SK-N-SH treated with all-trans-retinoic acid at 6 μM for 48 hours (cell line): ENCODE data around the gene RMND5B.

Source experiments
- ATAC-seq: fragments of 200-7000 bp; cut with Tn5 transposase; 3 replicates; pipeline ENCODE4 v1.9.1; 2020; ENCODE audit warnings: mild to moderate bottlenecking, moderate library complexity
- BACH2 ChIP-seq: fragments of 250-450 bp; sonication (Bioruptor Pico); IDR thresholded peaks from 2 replicates; pipeline ENCODE4 v1.9.0; 2021; ENCODE audit warnings: mild to moderate bottlenecking, borderline replicate concordance
- CSDC2 ChIP-seq: fragments of 250-450 bp; sonication (Bioruptor Pico); IDR thresholded peaks from 2 replicates; pipeline ENCODE4 v1.5.0; 2020; ENCODE audit warnings: mild to moderate bottlenecking, moderate library complexity
- ESRRG ChIP-seq: fragments of 250-450 bp; sonication (Bioruptor Pico); IDR thresholded peaks from 2 replicates; pipeline ENCODE4 v1.6.1; 2021; ENCODE audit warnings: mild to moderate bottlenecking
- GLIS3 ChIP-seq: fragments of 250-450 bp; sonication (Bioruptor Pico); IDR thresholded peaks from 2 replicates; pipeline ENCODE4 v1.5.0; 2020; ENCODE audit warnings: mild to moderate bottlenecking, moderate library complexity
- OSR1 ChIP-seq: fragments of 250-450 bp; sonication (Bioruptor Pico); IDR thresholded peaks from 2 replicates; pipeline ENCODE4 v1.8.0; 2022; ENCODE audit warnings: moderate library complexity, mild to moderate bottlenecking, inconsistent platforms
- PPARA ChIP-seq: fragments of 250-450 bp; sonication (Bioruptor Pico); IDR thresholded peaks from 2 replicates; pipeline ENCODE4 v1.5.0; 2020; ENCODE audit warnings: mild to moderate bottlenecking, borderline replicate concordance
- RARB ChIP-seq: fragments of 250-450 bp; sonication (Bioruptor Pico); IDR thresholded peaks from 2 replicates; pipeline ENCODE4 v1.8.0; 2021; ENCODE audit warnings: mild to moderate bottlenecking, moderate library complexity
- SNAI2 ChIP-seq: fragments of 250-450 bp; sonication (Bioruptor Pico); IDR thresholded peaks from 2 replicates; pipeline ENCODE4 v1.5.0; 2020; ENCODE audit warnings: mild to moderate bottlenecking, moderate library complexity
- TCF4 ChIP-seq: fragments of 250-450 bp; sonication (Bioruptor Pico); IDR thresholded peaks from 2 replicates; pipeline ENCODE4 v1.8.0; 2021; ENCODE audit warnings: mild to moderate bottlenecking, moderate library complexity, borderline replicate concordance
- ZC3H10 ChIP-seq: fragments of 250-450 bp; sonication (Bioruptor Pico); IDR thresholded peaks from 2 replicates; pipeline ENCODE4 v1.5.1; 2021; ENCODE audit warnings: mild to moderate bottlenecking, moderate library complexity
- ZFP3 ChIP-seq: fragments of 250-450 bp; sonication (Bioruptor Pico); IDR thresholded peaks from 2 replicates; pipeline ENCODE4 v1.5.0; 2020; ENCODE audit warnings: mild to moderate bottlenecking, moderate library complexity
- ZFP30 ChIP-seq: fragments of 450-650 bp; formaldehyde crosslinking; IDR thresholded peaks from 2 replicates; pipeline ENCODE4 v1.5.0; 2022; ENCODE audit warnings: mild to moderate bottlenecking, moderate library complexity
- ZNF70 ChIP-seq: fragments of 450-650 bp; formaldehyde crosslinking; IDR thresholded peaks from 2 replicates; pipeline ENCODE4 v1.5.0; 2020; ENCODE audit warnings: mild to moderate bottlenecking, moderate library complexity
- ZNF8 ChIP-seq: fragments of 450-650 bp; formaldehyde crosslinking; IDR thresholded peaks from 2 replicates; pipeline ENCODE4 v1.5.0; 2020; ENCODE audit warnings: mild to moderate bottlenecking, moderate library complexity
- TF ChIP-seq, protein P1 (sequence below): fragments of 250-450 bp; sonication (Bioruptor Pico); IDR thresholded peaks from 2 replicates; pipeline ENCODE4 v1.8.0; 2020; ENCODE audit warnings: mild to moderate bottlenecking, moderate library complexity, borderline replicate concordance
- TF ChIP-seq, protein P2 (sequence below): fragments of 250-450 bp; sonication (Bioruptor Pico); IDR thresholded peaks from 2 replicates; pipeline ENCODE4 v1.8.0; 2021; ENCODE audit warnings: low read depth, mild to moderate bottlenecking, moderate library complexity, borderline replicate concordance
- TF ChIP-seq, protein P3 (sequence below): fragments of 250-450 bp; sonication (Bioruptor Pico); IDR thresholded peaks from 2 replicates; pipeline ENCODE4 v1.5.1; 2021; ENCODE audit warnings: mild to moderate bottlenecking, moderate library complexity
- TF ChIP-seq, protein P4 (sequence below): fragments of 250-450 bp; sonication (Bioruptor Pico); IDR thresholded peaks from 2 replicates; pipeline ENCODE4 v1.5.1; 2020; ENCODE audit warnings: low read depth, mild to moderate bottlenecking, moderate library complexity

The RMND5B gene

DNA sequence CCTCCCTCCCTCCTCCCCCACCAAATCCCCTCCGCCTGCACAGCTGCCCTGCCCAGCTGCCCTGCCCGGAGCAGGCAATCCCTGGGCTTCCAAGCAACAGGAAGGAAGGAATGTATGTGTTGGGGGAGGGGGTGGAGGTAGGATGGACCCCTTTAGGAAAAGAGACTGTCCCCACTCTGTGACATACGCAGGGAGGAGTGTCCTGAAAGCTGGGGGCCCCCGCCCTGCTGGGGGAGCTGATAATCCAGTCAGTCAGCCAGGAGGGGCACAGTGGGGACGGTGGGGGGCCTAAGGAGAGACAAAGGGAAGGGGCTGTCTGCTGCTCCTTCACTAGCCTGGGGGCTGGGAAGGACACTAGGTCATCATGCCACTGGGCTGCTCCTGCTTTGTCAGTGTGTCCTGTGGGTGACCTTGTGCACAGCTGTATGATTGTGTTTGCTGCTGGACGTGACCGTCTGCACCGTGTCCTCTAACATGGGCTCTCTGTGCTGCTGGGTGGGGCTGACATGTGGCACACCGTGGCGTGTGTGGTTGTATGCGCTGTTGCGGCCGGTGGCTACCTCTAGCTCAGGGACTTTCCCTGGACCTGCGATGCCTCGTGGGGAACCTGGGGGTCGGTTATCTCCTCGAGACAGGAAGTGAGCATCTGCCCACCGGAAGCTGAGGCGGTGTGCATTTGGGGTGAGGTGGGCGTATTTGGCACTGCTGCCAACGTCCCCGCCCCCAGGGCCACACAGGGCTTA lies 14.5 kb upstream of the RMND5B start:
- no peak for ATAC-seq
- no peak for TF ChIP-seq TCF4 (CRISPR knock-in tag)
- no peak for TF ChIP-seq OSR1 (CRISPR knock-in tag)
- TF ChIP-seq, protein P1, sequence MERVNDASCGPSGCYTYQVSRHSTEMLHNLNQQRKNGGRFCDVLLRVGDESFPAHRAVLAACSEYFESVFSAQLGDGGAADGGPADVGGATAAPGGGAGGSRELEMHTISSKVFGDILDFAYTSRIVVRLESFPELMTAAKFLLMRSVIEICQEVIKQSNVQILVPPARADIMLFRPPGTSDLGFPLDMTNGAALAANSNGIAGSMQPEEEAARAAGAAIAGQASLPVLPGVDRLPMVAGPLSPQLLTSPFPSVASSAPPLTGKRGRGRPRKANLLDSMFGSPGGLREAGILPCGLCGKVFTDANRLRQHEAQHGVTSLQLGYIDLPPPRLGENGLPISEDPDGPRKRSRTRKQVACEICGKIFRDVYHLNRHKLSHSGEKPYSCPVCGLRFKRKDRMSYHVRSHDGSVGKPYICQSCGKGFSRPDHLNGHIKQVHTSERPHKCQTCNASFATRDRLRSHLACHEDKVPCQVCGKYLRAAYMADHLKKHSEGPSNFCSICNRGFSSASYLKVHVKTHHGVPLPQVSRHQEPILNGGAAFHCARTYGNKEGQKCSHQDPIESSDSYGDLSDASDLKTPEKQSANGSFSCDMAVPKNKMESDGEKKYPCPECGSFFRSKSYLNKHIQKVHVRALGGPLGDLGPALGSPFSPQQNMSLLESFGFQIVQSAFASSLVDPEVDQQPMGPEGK (CRISPR knock-in tag): no peak
- no peak for TF ChIP-seq ZC3H10 (CRISPR knock-in tag)
- no peak for TF ChIP-seq ZNF8
- no peak for TF ChIP-seq GLIS3
- no peak for TF ChIP-seq SNAI2
- TF ChIP-seq, protein P2, sequence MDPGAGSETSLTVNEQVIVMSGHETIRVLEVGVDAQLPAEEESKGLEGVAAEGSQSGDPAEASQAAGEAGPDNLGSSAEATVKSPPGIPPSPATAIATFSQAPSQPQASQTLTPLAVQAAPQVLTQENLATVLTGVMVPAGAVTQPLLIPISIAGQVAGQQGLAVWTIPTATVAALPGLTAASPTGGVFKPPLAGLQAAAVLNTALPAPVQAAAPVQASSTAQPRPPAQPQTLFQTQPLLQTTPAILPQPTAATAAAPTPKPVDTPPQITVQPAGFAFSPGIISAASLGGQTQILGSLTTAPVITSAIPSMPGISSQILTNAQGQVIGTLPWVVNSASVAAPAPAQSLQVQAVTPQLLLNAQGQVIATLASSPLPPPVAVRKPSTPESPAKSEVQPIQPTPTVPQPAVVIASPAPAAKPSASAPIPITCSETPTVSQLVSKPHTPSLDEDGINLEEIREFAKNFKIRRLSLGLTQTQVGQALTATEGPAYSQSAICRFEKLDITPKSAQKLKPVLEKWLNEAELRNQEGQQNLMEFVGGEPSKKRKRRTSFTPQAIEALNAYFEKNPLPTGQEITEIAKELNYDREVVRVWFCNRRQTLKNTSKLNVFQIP (CRISPR knock-in tag): no peak
- TF ChIP-seq RARB: no peak

DNA sequence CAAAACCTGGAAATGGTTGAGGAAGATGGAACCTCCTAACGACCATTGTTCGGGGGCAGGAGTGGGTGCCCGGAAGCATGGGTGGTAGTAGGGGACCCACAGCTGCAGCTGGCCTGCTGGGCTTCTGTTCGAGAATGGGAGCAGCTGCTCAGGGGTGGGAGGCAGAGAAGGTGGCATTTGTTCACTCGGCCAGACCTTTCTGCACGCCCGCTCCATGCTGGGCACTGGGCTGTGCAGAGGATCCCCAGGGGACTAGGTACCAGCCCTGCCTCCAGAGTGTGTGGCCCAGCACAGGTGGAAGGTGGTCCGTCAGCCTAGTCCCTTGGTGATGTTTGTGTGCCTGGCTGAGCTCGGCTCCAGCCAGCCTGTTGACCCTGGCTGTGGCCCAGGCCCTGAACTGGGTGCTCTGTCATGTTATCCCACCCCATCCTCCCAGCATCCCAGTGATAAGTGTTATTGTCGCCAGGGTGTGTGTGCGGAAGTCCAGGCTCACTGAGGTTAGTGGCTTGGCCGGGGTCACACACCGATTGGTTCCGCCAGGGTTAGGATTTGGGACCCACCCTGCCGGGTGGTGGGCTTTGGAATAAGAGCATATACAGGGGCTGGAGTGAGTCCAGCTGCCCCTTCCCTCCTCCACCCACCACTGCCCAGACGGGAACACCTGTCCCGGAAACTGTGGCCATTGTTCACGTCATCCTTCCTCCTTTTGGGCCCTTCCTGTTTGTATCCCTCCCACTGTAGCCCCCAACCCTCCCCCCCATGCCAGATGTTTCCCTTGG lies 12.7 kb upstream of the RMND5B start:
- TF ChIP-seq ZFP30 (CRISPR knock-in tag) (no peak), ZFP3 (no peak), RARB (no peak), ZC3H10 (CRISPR knock-in tag) (no peak), ZNF70 (CRISPR knock-in tag) (no peak), TCF4 (CRISPR knock-in tag) (no peak), PPARA (CRISPR knock-in tag) (no peak), ESRRG (CRISPR knock-in tag) (no peak)
- TF ChIP-seq, protein P2 (CRISPR knock-in tag): no peak
- TF ChIP-seq, protein P3, sequence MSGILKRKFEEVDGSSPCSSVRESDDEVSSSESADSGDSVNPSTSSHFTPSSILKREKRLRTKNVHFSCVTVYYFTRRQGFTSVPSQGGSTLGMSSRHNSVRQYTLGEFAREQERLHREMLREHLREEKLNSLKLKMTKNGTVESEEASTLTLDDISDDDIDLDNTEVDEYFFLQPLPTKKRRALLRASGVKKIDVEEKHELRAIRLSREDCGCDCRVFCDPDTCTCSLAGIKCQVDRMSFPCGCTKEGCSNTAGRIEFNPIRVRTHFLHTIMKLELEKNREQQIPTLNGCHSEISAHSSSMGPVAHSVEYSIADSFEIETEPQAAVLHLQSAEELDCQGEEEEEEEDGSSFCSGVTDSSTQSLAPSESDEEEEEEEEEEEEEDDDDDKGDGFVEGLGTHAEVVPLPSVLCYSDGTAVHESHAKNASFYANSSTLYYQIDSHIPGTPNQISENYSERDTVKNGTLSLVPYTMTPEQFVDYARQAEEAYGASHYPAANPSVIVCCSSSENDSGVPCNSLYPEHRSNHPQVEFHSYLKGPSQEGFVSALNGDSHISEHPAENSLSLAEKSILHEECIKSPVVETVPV: no peak
- TF ChIP-seq, protein P1 (CRISPR knock-in tag): no peak
- TF ChIP-seq, protein P4, sequence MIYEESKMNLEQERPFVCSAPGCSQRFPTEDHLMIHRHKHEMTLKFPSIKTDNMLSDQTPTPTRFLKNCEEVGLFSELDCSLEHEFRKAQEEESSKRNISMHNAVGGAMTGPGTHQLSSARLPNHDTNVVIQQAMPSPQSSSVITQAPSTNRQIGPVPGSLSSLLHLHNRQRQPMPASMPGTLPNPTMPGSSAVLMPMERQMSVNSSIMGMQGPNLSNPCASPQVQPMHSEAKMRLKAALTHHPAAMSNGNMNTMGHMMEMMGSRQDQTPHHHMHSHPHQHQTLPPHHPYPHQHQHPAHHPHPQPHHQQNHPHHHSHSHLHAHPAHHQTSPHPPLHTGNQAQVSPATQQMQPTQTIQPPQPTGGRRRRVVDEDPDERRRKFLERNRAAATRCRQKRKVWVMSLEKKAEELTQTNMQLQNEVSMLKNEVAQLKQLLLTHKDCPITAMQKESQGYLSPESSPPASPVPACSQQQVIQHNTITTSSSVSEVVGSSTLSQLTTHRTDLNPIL: no peak
- ATAC-seq: no peak

DNA sequence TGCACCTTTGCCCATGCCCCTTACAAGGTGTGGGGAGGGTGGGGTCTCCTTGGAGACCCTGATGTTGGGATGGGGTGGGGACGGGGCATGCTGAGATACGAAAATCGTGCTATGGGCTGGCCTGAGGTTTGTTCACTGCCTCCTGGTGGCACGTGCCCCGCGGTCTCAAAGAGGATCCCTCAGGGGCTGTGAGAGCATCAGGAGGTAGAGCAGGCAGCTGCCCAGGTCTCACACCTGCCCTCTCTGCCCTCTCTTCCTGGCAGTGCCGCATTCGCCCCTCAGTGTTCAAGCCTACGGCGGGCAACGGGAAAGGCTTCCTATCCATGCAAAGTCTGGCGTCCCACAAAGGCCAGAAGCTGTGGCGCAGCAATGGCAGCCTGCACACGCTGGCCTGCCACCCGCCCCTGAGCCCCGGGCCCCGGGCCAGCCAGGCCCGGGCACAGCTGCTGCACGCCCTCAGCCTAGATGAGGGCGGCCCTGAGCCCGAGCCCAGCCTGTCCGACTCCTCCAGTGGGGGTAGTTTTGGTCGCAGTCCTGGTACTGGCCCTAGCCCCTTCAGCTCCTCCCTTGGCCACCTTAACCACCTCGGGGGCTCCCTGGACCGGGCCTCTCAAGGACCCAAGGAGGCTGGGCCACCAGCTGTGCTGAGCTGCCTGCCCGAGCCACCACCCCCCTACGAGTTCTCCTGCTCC lies 10.8 kb upstream of the RMND5B start:
- no peak for ATAC-seq
- TF ChIP-seq OSR1 (CRISPR knock-in tag) (no peak), RARB (no peak), SNAI2 (no peak), GLIS3 (no peak), ZNF70 (CRISPR knock-in tag) (no peak), TCF4 (CRISPR knock-in tag) (no peak), BACH2 (CRISPR knock-in tag) (no peak), ESRRG (CRISPR knock-in tag) (no peak), CSDC2 (CRISPR knock-in tag) (no peak)
- TF ChIP-seq, protein P1 (CRISPR knock-in tag): no peak
- TF ChIP-seq, protein P4: no peak
- TF ChIP-seq, protein P2 (CRISPR knock-in tag): no peak
